ENCODE results near the gene PRPF39. TPM values are rescaled to one million over a fixed set of nuclear protein-coding genes. Genes with fewer than 3 reads are reported as not detected.
A peak's percentile ranks its signal among the peaks of the same experiment; 100 is the strongest.
"Not testable (repeated sequence)": the region's sequence is repeated elsewhere in the genome, so short reads cannot be mapped to it uniquely, and the experiment has no call there.

PRPF39 gene
- total RNA-seq, 1 donor, result 32.7 TPM

- DNase-seq (ENCODE audit: low read depth), result peak; percentile 61
- peak overlapping the region; percentile 65 for H3K4me3 ChIP-seq (ENCODE audit: low read depth, low read length)
- TF ChIP-seq CTCF (IDR thresholded peaks at IDR 0.05; ENCODE audit: insufficient read depth, low read length), result no peak
These were observed 51.2 kb downstream of the PRPF39 start for GRCh38 chr14:45135156-45135555.

GRCh38 chr14:45135659-45136395 is 51.9 kb downstream of the PRPF39 start, which contains the start of gene FANCM:
TSS of gene FANCM (plus strand) at chr14:45135930. CDS start at chr14:45136032, 102 bp downstream.
- no peak for TF ChIP-seq CTCF (IDR thresholded peaks at IDR 0.05; ENCODE audit: insufficient read depth, low read length)
- peak within 1 kb of the TSS; percentile 80 for H3K4me3 ChIP-seq (ENCODE audit: low read depth, low read length)
- DNase-seq (ENCODE audit: low read depth), result peak; percentile 99

DNA sequence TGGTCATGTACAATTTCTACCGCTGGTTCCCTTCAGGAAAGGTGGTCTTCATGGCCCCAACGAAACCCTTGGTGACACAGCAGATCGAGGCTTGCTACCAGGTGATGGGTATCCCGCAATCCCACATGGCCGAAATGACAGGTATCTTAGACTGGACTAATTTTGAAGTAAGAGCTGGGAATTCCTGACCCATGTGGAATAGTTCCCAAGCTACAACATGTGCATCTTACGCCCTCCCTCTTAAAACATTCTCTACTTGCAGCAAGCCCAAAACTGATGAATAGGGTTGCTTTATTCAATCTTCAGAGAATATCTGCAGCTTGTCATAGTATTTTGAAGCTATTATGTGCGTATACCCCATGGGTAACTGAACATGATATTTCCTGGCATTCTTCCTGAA is 52.5 kb downstream of the PRPF39 start:
- TF ChIP-seq CTCF (IDR thresholded peaks at IDR 0.05; ENCODE audit: insufficient read depth, low read length), result no peak
- peak; percentile 5 for DNase-seq (ENCODE audit: low read depth)
- peak overlapping the region; percentile 80 for H3K4me3 ChIP-seq (ENCODE audit: low read depth, low read length)

DNA sequence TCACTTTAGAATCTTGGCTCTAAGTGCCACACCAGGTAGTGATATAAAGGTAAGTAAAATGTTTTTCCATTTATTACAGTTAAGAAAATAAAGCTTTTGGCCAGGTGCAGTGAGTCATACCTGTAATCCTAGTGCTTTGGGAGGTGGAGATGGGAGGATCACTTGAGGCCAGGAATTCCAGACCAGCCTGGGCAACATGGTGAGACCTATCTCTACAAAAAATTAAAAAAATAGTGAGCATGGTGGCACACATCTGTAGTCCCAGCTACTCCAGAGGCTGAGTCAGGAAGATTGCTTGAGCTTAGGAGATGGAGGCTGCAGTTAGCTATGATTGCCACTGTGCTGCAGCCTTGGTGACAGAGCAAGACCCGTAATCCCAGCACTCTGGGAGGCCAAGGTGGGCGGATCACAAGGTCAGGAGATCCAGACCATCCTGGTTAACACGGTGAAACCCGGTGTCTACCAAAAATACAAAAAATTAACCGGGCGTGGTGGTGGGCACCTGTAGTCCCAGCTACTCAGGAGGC is 56.8 kb downstream of the PRPF39 start:
- H3K4me3 ChIP-seq (ENCODE audit: low read depth, low read length), result no peak overlapping the region
- TF ChIP-seq CTCF (IDR thresholded peaks at IDR 0.05; ENCODE audit: insufficient read depth, low read length), result no peak
- no peak for DNase-seq (ENCODE audit: low read depth)

GRCh38 chr14:45142083-45142482 is 58.2 kb downstream of the PRPF39 start:
- not testable (repeated sequence) for H3K4me3 ChIP-seq (ENCODE audit: low read depth, low read length); DNase-seq (ENCODE audit: low read depth)

DNA sequence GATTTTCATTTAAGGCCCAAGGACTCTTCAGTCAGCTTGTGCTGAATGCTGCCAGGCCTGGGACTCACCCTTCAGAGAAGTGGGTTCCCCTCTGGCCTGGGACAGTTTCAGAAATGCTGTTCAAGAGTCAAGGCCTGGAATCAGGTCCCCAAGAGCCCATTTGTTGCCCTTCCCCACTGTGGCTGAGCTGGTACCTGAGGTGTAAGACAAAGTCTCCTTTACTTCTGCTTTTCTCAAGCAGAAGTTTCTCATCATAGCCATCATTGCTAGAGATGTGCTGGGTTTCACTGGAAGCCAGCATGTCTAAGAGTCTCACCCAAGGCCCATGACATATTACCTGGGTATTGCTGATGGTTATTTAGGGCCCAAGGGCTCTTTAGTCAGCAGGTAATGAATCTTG is 60.7 kb downstream of the PRPF39 start:
- no peak for TF ChIP-seq CTCF (IDR thresholded peaks at IDR 0.05; ENCODE audit: insufficient read depth, low read length)
- no peak overlapping the region for H3K4me3 ChIP-seq (ENCODE audit: low read depth, low read length)
- DNase-seq (ENCODE audit: low read depth), result no peak

DNA sequence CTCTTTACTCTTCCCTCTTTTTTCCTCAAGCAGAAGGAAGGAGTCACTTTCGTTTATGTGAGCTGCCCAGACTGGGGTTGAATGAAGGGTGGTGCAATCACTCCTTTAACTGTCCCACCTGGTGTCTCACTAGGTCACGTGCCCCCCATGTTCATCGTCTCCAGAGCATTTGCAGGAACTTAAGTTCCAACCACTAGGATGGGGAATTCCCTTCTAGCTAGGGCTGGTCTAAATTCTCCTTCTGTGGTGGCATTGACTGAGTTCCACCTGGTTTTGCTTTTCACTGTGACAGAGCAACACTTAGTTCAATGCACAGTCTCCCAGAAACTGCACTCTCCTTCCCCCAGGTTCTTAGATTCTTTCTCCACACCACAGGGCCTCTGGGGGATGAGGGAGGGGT is 61.3 kb downstream of the PRPF39 start:
- H3K4me3 ChIP-seq (ENCODE audit: low read depth, low read length), result no peak overlapping the region
- no peak for TF ChIP-seq CTCF (IDR thresholded peaks at IDR 0.05; ENCODE audit: insufficient read depth, low read length)
- no peak for DNase-seq (ENCODE audit: low read depth)
